Right lobe of liver (tissue), 6 donors: ENCODE measurements around the gene NPAP1. TPM values are rescaled to one million over a fixed set of nuclear protein-coding genes. Genes with fewer than 3 reads are reported as not detected.
"Not testable (repeated sequence)": the region's sequence is repeated elsewhere in the genome, so short reads cannot be mapped to it uniquely, and the experiment has no call there.

Experiments
- ATAC-seq, 4 donors: fragments of 200-7000 bp; cut with Tn5 transposase; one replicate each; pipeline ENCODE4 v1.9.1; 2020; ENCODE audit warnings: mild to moderate bottlenecking in 4 of 4, moderate library complexity in 4 of 4
- DNase-seq, 3 donors: peaks; one replicate each; pipeline ENCODE4 v3.0.0-alpha.2; 2020
- H3K27ac ChIP-seq, 3 donors: fragments of 200-600 bp; one replicate each; pipeline ENCODE4 v1.8.0; 2022
- H3K27me3 ChIP-seq, 2 donors: fragments of 200-600 bp; one replicate each; pipeline ENCODE4 v1.8.0; 2022
- H3K36me3 ChIP-seq, 4 donors: fragments of 200-600 bp; sonication (generic) in 1 of 4; one replicate each; pipeline versions ENCODE4 v1.5.1 to v1.8.0; 2017 to 2022; ENCODE audit warnings: control low read depth in 1 of 4
- H3K4me1 ChIP-seq, 4 donors: fragments of 200-600 bp; sonication (generic) in 1 of 4; one replicate each; pipeline versions ENCODE4 v1.5.1 to v1.8.0; 2017 to 2022; ENCODE audit warnings: control low read depth in 1 of 4
- H3K4me3 ChIP-seq, 3 donors: fragments of 200-600 bp; one replicate each; pipeline ENCODE4 v1.8.0; 2022
- H3K9me3 ChIP-seq, 4 donors: fragments of 200-600 bp; sonication (generic) in 1 of 4; one replicate each; pipeline versions ENCODE4 v1.5.1 to v1.8.0; 2017 to 2022; ENCODE audit warnings: control low read depth in 1 of 4
- POLR2A ChIP-seq: fragments of 450-650 bp; IDR thresholded peaks from one replicate; pipeline ENCODE4 v1.6.1; 2017; ENCODE audit warnings: antibody characterized with exemption, mild to moderate bottlenecking
- WGBS: methylation state at CpG from one replicate; pipeline ENCODE4 v1.1.6; 2018; ENCODE audit warnings: low coverage, low lambda C conversion rate; ENCODE audit not compliant: insufficient coverage; ENCODE audit errors: missing lambda C conversion rate; 5-methylcytosine and 5-hydroxymethylcytosine counted together
- intact Hi-C, 2 donors: fragments of 100-400 bp; cut with DNase I; formaldehyde crosslinking; loops; one replicate each; pipeline versions ENCODE4 v1.11.2 to v1.14.1; 2022
- long read RNA-seq: library from polyadenylated mRNA; unstranded; transcript quantifications from one replicate; pipeline ENCODE4 v2.0.0, GENCODE V29; 2019
- total RNA-seq, 6 experiments: library from RNA; depleted of rRNA in 2 of 6; stranded (reverse); fragments of >200 nt in 2 of 6; fragmentation: NEBNext Ultra II Directional in 3 of 6; extraction: Animal tissue kit (Norgen Biotek cat#: 25700) in 3 of 6; gene quantifications; one replicate each; pipeline versions ENCODE4 v1.1.0 to v1.2.4, GENCODE V29; 2016 to 2023
- TF ChIP-seq, protein P1 (sequence below), 4 donors: fragments of 200-600 bp in 3 of 4; fragments of 450-650 bp in 1 of 4; IDR thresholded peaks; one replicate each; pipeline versions ENCODE4 v1.5.1 to v1.8.0; 2016 to 2022; ENCODE audit warnings: antibody characterized with exemption in 4 of 4, mild to moderate bottlenecking in 2 of 4
- donor health status: DM: no; HTN: yes; CAD: no.
- donor health status: DM: no; HTN: no; CAD: no.
- donor health status: DM: no; HTN: no; CAD: no.
- donor health status: DM: no; HTN: yes; CAD: no.
- donor health status: DM: no; HTN: yes; CAD: no.

Gene NPAP1, protein sequence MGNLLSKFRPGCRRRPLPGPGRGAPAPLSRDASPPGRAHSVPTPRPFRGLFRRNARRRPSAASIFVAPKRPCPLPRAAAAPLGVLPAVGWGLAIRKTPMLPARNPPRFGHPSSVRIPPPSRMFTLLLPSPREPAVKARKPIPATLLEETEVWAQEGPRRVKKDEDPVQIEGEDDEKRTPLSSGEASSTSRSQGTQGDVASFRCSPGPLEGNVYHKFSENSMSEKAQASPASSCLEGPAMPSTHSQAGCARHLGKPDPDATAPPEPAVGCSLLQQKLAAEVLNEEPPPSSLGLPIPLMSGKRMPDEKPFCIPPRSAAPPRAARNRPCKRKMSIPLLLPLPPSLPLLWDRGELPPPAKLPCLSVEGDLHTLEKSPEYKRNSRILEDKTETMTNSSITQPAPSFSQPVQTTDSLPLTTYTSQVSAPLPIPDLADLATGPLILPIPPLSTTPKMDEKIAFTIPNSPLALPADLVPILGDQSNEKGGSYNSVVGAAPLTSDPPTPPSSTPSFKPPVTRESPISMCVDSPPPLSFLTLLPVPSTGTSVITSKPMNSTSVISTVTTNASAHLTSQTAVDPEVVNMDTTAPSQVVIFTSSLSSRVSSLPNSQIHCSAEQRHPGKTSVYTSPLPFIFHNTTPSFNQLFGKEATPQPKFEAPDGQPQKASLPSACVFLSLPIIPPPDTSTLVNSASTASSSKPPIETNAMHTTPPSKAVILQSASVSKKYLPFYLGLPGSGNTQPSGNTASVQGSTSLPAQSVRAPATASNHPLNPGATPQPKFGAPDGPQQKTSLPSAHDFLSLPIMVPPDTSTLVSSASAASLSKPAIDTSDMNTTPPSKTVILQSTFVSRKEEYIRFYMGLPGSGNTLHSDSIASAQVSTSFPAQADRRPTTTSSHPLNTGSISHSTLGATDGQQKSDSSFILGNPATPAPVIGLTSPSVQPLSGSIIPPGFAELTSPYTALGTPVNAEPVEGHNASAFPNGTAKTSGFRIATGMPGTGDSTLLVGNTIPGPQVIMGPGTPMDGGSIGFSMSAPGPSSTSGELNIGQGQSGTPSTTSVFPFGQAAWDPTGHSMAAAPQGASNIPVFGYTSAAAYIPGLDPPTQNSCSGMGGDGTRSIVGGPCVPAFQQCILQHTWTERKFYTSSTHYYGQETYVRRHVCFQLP
- under 1 TPM in 3 of 6 experiments, not detected in 3; 0.02 to 0.07 (median 0.06) TPM for total RNA-seq
- long read RNA-seq: 0 reads

DNA sequence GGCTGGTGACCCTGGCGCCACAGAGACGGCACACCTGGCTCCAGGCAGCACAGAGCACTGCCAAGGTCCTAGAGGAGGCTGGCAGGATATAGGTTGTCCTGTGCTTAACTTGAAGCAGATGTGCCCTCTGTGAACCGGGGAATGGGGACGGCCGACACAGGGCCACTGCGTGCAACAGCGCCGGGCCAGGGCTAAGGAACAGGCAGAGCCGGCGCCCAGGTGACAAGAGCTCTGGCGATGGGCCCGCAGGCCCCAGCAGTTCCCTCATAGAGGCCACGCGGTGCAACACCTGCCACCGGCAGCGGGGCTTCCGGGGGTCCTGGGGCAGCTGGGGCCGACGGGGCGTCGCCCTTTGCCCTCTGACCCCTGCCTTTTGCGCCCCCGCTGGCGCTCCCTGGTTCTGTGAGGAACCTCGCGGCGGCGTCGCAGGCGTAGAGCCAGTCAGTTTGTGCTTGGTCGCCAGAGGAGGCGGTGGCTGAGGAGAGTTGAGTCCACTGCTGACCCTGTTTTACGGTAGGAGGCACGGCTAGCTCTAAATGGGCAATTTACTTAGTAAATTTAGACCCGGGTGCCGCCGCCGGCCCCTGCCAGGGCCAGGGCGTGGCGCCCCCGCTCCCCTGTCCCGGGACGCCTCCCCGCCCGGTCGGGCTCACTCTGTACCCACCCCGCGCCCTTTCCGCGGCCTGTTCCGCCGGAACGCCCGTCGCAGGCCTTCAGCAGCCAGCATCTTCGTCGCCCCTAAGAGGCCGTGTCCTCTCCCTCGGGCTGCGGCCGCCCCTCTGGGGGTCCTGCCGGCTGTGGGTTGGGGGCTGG lies at the start of gene NPAP1:
NPAP1 (plus strand) TSS at position 444 of the 813 bp plus-strand sequence; CDS start at position 537, 93 bp downstream.
- Histone ChIP-seq H3K4me1 (no peaks in the 10 kb centered on the region), H3K9me3 (no peaks in the 10 kb centered on the region), H3K4me3 (no peak within 1 kb of the TSS), H3K27me3 (no peaks in the 10 kb centered on the region), H3K36me3 (no peaks in the 10 kb centered on the region), H3K27ac (no peak within 1 kb of the TSS)
- TF ChIP-seq, protein P1, sequence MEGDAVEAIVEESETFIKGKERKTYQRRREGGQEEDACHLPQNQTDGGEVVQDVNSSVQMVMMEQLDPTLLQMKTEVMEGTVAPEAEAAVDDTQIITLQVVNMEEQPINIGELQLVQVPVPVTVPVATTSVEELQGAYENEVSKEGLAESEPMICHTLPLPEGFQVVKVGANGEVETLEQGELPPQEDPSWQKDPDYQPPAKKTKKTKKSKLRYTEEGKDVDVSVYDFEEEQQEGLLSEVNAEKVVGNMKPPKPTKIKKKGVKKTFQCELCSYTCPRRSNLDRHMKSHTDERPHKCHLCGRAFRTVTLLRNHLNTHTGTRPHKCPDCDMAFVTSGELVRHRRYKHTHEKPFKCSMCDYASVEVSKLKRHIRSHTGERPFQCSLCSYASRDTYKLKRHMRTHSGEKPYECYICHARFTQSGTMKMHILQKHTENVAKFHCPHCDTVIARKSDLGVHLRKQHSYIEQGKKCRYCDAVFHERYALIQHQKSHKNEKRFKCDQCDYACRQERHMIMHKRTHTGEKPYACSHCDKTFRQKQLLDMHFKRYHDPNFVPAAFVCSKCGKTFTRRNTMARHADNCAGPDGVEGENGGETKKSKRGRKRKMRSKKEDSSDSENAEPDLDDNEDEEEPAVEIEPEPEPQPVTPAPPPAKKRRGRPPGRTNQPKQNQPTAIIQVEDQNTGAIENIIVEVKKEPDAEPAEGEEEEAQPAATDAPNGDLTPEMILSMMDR (IDR thresholded peaks at IDR 0.05): no peak
- TF ChIP-seq POLR2A: no peak
- ATAC-seq (peak in 1 of 4 donors; percentile 25), DNase-seq (no peak)
- intact Hi-C loops: no loop called here
- WGBS: 86% methylated on average over 7 of the region's 62 CpGs

DNA sequence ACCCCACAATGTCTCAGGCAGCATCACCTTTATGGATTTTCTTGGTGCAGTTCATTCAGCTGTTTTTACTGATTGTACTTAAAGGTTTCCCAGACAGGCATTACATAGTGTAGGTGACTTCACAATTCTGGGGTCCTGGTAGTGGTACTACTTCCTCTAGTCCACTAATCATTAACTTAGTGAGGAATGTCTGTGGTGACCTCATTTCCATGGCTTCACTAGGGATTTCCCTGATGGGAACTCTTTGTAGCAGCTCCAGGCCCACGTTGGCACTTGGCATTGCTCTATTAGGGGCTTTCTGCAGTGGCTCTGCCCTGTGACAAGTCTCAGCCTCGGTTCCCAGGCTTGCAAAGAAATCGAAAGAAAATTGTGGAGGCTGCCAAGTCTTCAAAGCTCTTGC lies 48.1 kb upstream of the NPAP1 start:
- no peaks in the 10 kb centered on the region for H3K9me3 ChIP-seq
- WGBS: 9% methylated on average over 3 of the region's 3 CpGs
- DNase-seq: no peak
- no peaks in the 10 kb centered on the region for H3K27me3 ChIP-seq
- intact Hi-C loops: no loop called here
- H3K27ac ChIP-seq: no peak overlapping the region
- H3K4me1 ChIP-seq: no peaks in the 10 kb centered on the region
- no peak overlapping the region for H3K4me3 ChIP-seq
- TF ChIP-seq POLR2A: no peak
- TF ChIP-seq, protein P1 (IDR thresholded peaks at IDR 0.05): no peak
- ATAC-seq: no peak
- no peaks in the 10 kb centered on the region for H3K36me3 ChIP-seq

DNA sequence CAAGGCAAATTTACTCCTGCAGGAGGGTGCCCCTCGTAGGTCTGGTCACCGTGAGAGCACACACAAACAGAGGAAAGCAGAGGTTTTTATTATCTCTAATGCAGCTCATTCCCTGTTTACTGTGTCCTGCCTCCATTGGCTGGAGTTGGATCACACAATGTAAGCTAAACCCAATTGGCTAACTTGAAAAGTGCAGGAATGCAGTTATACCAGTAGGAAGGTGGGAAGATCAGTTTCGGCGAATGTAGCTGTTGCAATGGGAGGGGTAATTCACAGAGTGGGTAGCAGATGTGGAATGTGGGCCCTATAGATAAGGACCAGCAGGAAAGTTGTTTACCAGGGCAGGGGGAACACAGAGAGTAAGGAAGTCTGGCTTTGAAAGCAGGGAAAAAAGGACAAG lies 42.5 kb upstream of the NPAP1 start:
- peaks cover 0 to 3% (median 0%) of the 10 kb centered on the region in 4 donors for H3K9me3 ChIP-seq
- ATAC-seq (no peak), DNase-seq (no peak)
- TF ChIP-seq, protein P1 (IDR thresholded peaks at IDR 0.05): no peak
- TF ChIP-seq POLR2A: no peak
- intact Hi-C loops: no loop called here
- no peaks in the 10 kb centered on the region for H3K36me3 ChIP-seq
- no peak overlapping the region for H3K4me3 ChIP-seq
- H3K4me1 ChIP-seq: no peaks in the 10 kb centered on the region
- WGBS: 66% methylated on average over 4 of the region's 4 CpGs
- H3K27ac ChIP-seq: no peak overlapping the region
- no peaks in the 10 kb centered on the region for H3K27me3 ChIP-seq

DNA sequence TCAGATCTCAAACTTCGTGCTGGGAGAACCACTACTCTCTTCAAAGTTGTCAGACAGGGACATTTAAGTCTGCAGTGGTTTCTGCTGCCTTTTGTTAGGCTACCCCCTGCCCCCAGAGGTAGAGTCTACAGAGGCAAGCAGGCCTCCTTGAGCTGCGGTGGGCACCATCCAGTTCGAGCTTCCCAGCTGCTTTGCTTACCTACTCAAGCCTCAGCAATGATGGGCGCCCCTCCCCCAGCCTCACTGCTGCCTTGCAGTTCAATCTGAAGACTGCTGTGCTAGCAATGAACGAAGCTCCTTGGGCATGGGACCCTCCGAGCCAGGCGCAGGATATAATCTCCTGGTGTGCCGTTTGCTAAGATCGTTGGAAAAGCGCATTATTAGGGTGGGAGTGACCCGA lies 36.2 kb upstream of the NPAP1 start:
- H3K4me1 ChIP-seq, intact Hi-C loops, H3K27ac ChIP-seq, H3K4me3 ChIP-seq, H3K36me3 ChIP-seq, H3K27me3 ChIP-seq, H3K9me3 ChIP-seq, DNase-seq, ATAC-seq: not testable (repeated sequence)
- 50% methylated on average over 4 of the region's 11 CpGs for WGBS
